NCI-H446 treated with DMSO at 0.1 percent for 48 hours (cell line): ENCODE results near the gene FKBP8.
A peak's percentile ranks its signal among the peaks of the same experiment; 100 is the strongest.

Experiments
- DNase-seq: peaks from one replicate; lab custom pipeline; 2025; lab: John Stamatoyannopoulos, UW

Gene FKBP8

DNA sequence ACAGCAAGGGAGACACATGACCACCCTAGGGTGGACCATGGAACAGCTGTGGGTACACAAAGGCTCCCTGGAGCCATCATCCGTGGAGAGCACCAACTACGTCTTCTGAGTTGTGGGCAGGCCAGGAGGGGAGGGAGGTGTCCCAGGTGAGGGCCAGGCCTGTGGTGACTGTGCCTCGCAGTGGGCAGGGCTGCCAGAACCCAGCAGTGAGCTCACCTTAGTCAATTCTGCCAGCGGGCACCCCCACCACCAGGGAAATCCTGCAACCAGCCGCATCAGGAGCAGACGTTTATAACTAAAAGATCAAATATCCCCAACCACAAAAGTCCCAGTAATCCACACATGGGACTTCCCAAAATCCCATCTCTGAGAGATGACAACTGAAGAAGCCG is 41.1 kb downstream of the FKBP8 start:
- no peak for DNase-seq

GRCh38 chr19:18501832-18502231 is 41.5 kb downstream of the FKBP8 start:
- DNase-seq = no peak

DNA sequence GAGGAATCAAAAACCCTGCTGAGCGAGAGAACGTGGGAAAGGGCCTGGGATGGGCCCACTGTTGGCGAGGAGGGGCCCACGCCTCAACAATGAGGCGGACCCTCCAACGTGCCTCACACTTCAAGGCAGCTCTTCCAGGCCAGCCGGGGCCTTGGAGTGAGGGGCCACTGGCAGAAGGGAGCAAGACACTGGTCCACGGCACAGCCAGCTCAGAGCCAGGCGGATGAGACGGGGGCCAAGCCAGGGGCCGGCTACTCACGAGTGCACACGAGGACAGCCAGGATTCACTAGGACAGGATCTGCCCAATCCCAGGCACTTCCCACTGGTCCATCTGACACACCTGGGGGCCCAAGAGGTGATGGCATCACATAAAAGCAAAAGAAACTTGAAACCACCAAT is 42.0 kb downstream of the FKBP8 start:
- DNase-seq = no peak

GRCh38 chr19:18500799-18501198 is 42.6 kb downstream of the FKBP8 start:
- DNase-seq = peak; percentile 46

- DNase-seq = no peak
Observed at GRCh38 chr19:18500376-18500775, 43.0 kb downstream of the FKBP8 start.

- no peak for DNase-seq
Observed at GRCh38 chr19:18499055-18499775, 44.2 kb downstream of the FKBP8 start.

DNA sequence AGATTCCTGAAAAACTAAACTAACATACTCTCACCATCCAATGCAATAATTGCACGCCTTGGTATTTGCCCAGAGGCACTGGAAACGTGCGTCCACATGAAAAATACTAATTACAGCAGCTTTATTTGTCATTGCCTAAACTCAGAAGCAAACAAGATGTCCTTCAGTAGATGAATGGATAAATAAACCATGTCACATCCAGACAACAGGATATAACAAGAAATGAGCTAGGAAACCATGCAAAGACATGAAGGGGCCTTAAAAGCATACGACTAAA is 46.5 kb downstream of the FKBP8 start:
- DNase-seq = no peak

GRCh38 chr19:18496167-18496979 is 47.0 kb downstream of the FKBP8 start:
- DNase-seq = no peak

GRCh38 chr19:18495204-18495911 is 48.0 kb downstream of the FKBP8 start:
- DNase-seq = no peak

- DNase-seq = no peak
Observed at GRCh38 chr19:18494267-18494607, 49.1 kb downstream of the FKBP8 start.

DNA sequence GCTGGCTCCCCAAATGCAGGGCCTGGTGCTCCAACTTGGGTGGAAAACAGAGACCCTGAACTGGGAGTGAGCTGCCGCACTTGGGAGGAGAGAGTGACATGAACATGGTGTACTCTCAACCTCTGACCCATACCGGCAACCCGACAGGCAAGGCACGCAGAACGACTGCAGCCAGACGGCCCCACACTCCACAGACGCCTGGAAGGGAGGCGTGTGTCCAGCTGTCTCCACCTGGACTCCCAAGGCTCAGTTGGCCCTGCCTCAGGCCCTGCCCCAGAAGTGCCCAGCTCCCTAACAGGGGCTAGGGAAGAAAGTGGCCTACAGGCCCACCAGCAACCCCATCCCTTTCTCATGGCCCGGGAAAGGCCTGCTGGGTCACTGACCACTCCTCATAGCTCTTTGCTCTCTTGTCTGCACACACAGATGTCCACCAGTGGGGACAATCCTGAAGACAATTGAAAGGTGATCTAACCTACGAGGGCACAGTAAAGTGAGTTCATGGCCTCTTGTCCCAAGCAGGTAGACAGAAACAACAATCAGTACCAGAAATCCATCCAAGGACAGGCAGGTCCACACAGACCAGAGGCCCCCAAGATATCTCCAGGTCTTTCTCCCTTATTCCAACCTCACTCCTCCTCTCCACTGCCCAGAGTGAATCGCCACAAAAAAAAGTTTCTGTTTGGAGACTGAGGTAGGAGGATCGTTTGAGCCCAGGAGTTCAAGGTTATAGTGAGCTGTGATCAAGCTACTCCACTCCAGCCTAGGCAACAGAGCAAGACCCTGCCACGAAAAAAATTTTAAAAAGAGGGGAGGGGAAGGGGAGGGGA is 49.7 kb downstream of the FKBP8 start:
- no peak for DNase-seq

DNA sequence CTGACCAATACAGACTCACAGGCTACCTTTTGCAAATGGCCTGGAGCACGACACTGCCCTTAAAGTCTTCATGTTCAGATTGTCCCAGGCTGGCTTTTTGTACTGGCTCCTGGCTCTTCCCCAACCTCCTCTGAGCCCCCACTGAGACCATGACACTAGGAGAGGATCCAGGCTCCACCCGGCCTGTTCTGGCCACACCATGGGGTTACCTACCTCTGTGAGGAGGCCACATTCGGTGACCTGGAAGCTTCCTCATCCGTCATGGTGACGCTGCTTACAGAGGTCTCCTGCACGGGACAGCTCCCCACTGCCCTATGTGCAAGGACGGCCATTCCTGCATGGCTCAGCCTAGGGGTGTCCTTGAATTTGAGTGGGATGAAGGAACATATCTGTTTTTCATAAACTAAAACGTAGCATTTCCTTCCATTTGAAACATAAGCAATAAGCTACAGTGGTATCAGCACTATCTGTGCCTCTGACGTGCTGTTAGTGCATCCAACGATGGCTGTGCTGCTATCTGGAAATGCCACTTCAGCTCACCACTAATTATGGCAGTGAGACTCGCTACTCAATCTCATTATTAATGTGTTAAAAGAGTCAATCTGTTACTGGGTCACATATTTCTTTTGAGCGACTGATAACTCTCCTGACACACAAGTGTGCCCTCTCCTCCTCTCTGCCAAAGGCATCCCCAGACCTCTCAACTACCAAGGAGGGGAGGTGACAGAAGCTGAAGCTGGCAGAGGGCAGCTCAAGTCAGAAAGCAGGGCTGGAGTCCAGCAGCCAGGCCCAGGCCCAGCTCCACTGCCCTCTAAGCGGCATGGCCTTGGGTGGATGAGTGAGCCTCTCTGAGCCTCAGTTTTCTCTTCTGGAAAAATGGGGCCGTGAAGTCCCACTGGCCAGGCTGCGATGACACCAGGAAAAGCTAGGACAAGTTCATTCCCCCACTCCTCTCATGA is 51.1 kb downstream of the FKBP8 start:
- no peak for DNase-seq

DNA sequence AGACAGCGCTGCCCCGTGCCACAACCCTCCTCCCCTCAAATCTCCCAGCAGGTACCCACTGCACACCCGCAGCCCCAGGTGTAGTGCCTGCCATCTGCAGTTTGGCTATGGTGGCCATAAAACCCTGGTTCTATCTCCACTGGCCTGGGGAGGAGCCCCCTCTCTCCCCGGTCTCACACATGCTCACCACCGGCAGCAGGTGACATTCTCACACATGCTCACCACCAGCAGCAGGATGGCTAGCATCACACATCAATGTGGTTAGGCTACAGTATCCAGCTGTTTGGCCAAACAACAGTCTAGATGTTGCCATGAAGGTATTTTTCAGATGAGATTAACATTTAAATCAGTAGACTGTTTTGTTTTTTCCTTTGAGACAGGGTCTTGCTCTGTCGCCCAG is 52.6 kb downstream of the FKBP8 start:
- DNase-seq = no peak

GRCh38 chr19:18489627-18490184 is 53.7 kb downstream of the FKBP8 start:
- DNase-seq = no peak

GRCh38 chr19:18488838-18489626 is 54.3 kb downstream of the FKBP8 start:
- no peak for DNase-seq

GRCh38 chr19:18488403-18488723 is 55.0 kb downstream of the FKBP8 start:
- no peak for DNase-seq

DNA sequence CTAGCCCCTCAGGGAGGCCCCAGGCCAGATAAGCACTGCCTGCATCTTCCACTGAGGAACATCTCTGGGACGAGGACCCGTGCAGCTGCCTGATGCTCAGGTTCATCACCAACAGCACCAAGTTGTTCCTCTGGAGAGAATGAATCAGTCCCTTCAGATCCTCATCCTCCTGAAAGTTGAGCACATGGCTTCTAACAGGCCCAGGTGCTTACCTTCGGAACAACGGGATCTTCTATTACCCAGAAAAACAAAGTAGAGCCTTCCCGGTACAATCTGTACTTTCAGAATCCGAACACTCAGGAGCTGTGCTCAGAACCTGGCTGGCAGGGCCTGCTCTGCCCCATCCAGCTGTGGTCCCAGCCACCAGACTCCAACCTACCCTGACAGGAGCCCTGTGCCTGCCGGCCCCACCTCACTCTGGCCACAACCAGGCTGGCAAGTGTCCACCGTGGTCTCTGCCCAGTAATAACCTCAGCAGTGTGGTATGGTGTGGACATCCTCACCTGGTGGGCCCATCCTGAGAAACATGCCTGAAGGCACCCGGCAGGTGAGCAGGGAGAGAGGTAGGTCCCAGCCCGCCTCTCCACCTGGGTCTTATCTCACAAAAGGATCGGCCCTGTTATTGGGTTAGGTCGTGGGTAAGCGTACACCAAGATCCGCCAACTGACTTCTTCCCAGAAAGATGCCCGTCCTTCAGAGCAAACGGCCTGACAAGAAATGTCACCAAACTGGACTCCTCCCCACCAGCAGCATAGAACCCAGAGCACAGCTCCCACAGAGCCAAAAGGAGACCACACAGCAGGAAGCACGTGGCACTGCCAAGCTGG is 55.6 kb downstream of the FKBP8 start:
- DNase-seq = no peak

GRCh38 chr19:18486746-18487145 is 56.6 kb downstream of the FKBP8 start:
- no peak for DNase-seq

DNA sequence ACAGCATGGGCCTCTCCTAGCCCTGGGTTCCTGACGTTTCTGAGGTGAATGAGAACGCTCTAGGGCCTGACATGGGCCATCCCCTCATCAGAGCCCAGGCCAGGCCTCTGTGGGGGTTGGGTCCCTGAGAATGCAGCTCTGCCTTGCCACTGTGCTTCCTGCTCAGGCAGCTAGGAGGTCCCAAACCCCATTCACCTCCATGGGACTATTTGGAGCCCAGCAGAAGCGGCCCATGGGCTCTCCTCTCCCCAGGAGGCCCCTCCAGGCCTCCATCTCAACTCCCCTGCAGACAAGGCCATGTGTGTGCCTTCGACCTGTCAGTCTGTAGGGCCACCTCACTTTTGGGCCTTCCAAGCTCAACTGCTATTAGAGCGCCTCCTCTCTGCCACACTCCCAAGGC is 58.4 kb downstream of the FKBP8 start:
- no peak for DNase-seq
